Measurements from ENCODE around the gene PORCN. TPM values are rescaled to one million over a fixed set of nuclear protein-coding genes. Genes with fewer than 3 reads are reported as not detected.

Gene PORCN
- total and polyA plus RNA-seq, 2 of the 13 experiments (the other 11 are each of a cell fraction or from before 2014, with no cell fraction given) = 3.9 to 5.8 TPM

DNA sequence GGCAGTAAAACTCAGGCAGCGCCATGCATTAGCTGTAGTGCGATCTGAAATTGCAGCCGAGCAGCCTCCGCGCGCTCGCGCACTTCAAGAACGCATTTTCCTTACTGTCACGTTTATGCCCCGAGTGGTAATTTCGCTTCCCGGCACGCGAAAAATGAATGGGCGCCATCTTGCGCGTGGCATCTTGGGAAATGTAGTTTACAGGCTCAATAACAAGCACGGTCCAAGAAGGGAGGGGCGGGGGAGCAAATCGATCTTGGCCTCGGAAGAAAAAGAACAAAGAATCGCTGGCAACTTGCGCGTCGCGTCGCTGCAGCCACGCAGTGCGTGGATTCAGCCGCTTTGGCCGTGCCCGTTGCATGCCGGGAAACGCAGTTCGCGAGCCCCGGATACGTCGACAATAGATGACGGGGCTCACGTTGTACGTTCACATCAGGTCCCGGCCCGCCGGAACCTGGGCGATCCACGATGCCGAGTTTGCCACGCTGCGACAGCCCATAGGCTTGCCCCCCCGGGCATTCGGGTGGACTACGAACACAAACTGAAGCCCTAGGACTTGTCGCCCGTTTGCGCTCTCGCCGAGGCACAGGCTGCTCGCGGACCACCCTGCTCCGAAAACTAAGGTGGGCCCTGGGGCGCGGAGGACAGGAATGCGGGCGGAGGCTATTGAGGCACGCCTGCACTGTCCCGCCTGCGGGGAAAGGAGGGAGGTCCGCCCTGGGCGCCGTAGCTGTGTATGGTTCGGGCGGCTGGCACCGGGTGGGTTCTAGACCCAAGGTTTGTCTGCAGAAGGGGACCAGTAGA, 32.8 kb upstream of the PORCN start, which contains the start of gene FTSJ1 (continued):
- TF ChIP-seq, protein P1, sequence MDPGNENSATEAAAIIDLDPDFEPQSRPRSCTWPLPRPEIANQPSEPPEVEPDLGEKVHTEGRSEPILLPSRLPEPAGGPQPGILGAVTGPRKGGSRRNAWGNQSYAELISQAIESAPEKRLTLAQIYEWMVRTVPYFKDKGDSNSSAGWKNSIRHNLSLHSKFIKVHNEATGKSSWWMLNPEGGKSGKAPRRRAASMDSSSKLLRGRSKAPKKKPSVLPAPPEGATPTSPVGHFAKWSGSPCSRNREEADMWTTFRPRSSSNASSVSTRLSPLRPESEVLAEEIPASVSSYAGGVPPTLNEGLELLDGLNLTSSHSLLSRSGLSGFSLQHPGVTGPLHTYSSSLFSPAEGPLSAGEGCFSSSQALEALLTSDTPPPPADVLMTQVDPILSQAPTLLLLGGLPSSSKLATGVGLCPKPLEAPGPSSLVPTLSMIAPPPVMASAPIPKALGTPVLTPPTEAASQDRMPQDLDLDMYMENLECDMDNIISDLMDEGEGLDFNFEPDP (CRISPR knock-in tag; conservative IDR thresholded peaks at IDR 0.05) = no peak
- TF ChIP-seq ZNF350 (CRISPR knock-in tag; IDR thresholded peaks at IDR 0.05; ENCODE audit: borderline replicate concordance, low read depth) (peak; percentile 56; the same call in 1 of the 2 replicates), ATRX (CRISPR knock-in tag; IDR thresholded peaks at IDR 0.05; ENCODE audit: borderline replicate concordance) (no peak), RARA (CRISPR knock-in tag; IDR thresholded peaks at IDR 0.05) (no peak), ZNF788 (CRISPR knock-in tag; IDR thresholded peaks at IDR 0.05; ENCODE audit: borderline replicate concordance) (peak; percentile 25; the same call in 1 of the 2 replicates), ZKSCAN1 (IDR thresholded peaks at IDR 0.05; ENCODE audit: low read length) (no peak), ZNF792 (CRISPR knock-in tag; IDR thresholded peaks at IDR 0.05) (no peak), KDM4B (CRISPR knock-in tag; IDR thresholded peaks at IDR 0.05) (0 out of 2 replicates have a peak, but pooled peaks have one; percentile 10), PCBP2 (optimal IDR thresholded peaks at IDR 0.05; ENCODE audit: low read depth, low read length, poor library complexity, severe bottlenecking) (no peak), ARID2 (CRISPR knock-in tag; IDR thresholded peaks at IDR 0.05; ENCODE audit: borderline replicate concordance) (0 out of 2 replicates have a peak, but pooled peaks have one; percentile 37), SMYD3 (CRISPR knock-in tag; IDR thresholded peaks at IDR 0.05) (no peak), ZFX (CRISPR knock-in tag; IDR thresholded peaks at IDR 0.05; ENCODE audit: low read depth) (peak; percentile 79), ZFP41 (CRISPR knock-in tag; IDR thresholded peaks at IDR 0.05; ENCODE audit: borderline replicate concordance) (no peak)
- TF ChIP-seq, protein P2, sequence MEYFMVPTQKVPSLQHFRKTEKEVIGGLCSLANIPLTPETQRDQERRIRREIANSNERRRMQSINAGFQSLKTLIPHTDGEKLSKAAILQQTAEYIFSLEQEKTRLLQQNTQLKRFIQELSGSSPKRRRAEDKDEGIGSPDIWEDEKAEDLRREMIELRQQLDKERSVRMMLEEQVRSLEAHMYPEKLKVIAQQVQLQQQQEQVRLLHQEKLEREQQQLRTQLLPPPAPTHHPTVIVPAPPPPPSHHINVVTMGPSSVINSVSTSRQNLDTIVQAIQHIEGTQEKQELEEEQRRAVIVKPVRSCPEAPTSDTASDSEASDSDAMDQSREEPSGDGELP (IDR thresholded peaks at IDR 0.05; ENCODE audit: borderline replicate concordance, low read depth) = no peak
- TF ChIP-seq, protein P3, sequence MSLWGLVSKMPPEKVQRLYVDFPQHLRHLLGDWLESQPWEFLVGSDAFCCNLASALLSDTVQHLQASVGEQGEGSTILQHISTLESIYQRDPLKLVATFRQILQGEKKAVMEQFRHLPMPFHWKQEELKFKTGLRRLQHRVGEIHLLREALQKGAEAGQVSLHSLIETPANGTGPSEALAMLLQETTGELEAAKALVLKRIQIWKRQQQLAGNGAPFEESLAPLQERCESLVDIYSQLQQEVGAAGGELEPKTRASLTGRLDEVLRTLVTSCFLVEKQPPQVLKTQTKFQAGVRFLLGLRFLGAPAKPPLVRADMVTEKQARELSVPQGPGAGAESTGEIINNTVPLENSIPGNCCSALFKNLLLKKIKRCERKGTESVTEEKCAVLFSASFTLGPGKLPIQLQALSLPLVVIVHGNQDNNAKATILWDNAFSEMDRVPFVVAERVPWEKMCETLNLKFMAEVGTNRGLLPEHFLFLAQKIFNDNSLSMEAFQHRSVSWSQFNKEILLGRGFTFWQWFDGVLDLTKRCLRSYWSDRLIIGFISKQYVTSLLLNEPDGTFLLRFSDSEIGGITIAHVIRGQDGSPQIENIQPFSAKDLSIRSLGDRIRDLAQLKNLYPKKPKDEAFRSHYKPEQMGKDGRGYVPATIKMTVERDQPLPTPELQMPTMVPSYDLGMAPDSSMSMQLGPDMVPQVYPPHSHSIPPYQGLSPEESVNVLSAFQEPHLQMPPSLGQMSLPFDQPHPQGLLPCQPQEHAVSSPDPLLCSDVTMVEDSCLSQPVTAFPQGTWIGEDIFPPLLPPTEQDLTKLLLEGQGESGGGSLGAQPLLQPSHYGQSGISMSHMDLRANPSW (CRISPR knock-in tag; IDR thresholded peaks at IDR 0.05; ENCODE audit: borderline replicate concordance) = no peak
- TF ChIP-seq, protein P4, sequence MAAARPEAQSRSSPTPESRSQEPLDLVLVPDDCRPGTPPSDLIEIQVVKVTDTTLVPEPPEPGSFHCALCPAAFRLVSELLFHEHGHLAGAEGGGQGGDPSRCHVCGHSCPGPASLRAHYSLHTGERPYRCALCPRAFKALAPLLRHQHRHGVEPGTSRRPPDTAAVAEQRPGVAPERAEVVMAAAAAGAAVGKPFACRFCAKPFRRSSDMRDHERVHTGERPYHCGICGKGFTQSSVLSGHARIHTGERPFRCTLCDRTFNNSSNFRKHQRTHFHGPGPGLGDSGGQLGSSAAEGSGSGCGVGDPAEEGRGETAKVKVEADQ (CRISPR knock-in tag; IDR thresholded peaks at IDR 0.05; ENCODE audit: borderline replicate concordance) = no peak
- TF ChIP-seq, protein P5, sequence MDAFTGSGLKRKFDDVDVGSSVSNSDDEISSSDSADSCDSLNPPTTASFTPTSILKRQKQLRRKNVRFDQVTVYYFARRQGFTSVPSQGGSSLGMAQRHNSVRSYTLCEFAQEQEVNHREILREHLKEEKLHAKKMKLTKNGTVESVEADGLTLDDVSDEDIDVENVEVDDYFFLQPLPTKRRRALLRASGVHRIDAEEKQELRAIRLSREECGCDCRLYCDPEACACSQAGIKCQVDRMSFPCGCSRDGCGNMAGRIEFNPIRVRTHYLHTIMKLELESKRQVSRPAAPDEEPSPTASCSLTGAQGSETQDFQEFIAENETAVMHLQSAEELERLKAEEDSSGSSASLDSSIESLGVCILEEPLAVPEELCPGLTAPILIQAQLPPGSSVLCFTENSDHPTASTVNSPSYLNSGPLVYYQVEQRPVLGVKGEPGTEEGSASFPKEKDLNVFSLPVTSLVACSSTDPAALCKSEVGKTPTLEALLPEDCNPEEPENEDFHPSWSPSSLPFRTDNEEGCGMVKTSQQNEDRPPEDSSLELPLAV (CRISPR knock-in tag; conservative IDR thresholded peaks at IDR 0.05; ENCODE audit: low read depth) = no peak
- TF ChIP-seq, protein P6, sequence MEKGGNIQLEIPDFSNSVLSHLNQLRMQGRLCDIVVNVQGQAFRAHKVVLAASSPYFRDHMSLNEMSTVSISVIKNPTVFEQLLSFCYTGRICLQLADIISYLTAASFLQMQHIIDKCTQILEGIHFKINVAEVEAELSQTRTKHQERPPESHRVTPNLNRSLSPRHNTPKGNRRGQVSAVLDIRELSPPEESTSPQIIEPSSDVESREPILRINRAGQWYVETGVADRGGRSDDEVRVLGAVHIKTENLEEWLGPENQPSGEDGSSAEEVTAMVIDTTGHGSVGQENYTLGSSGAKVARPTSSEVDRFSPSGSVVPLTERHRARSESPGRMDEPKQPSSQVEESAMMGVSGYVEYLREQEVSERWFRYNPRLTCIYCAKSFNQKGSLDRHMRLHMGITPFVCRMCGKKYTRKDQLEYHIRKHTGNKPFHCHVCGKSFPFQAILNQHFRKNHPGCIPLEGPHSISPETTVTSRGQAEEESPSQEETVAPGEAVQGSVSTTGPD (CRISPR knock-in tag; IDR thresholded peaks at IDR 0.05) = no peak

Data from HepG2 (cell line).